VCaP (cell line): ENCODE results near the gene HAPLN3.
A peak's percentile ranks its signal among the peaks of the same experiment; 100 is the strongest.

Experiments
- H3K27ac ChIP-seq: fragments of 450-650 bp; 2 replicates; pipeline ENCODE4 v1.5.1; 2017
- CTCF ChIP-seq: fragments of 450-650 bp; conservative IDR thresholded peaks from 2 replicates; pipeline ENCODE4 v1.5.1; 2017; ENCODE audit warnings: mild to moderate bottlenecking, moderate library complexity

The HAPLN3 gene

DNA sequence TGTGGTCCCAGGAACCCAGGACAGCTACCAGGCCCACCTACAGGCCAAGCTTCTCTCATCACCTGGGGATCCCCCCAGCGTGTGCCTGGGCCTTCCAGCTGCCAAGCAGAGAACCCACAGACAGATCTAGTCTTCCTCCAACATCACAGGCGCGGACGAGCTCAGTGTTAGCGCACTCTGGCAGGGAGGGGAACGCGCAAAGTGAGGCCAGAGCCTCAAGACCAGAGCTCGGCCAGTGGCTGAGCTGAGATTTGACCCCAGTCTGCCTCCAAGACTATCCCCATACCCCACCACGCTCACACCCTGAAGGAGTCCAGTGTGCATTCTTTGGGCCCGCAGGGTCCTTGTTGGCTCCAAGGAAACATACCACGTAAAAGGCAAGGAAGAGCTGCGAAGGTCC lies 12.8 kb upstream of the HAPLN3 start:
- H3K27ac ChIP-seq = no peak overlapping the region
- TF ChIP-seq CTCF = no peak

GRCh38 chr15:88907111-88907510 lies 11.8 kb upstream of the HAPLN3 start:
- no peak for TF ChIP-seq CTCF
- H3K27ac ChIP-seq = no peak overlapping the region

- H3K27ac ChIP-seq = no peak overlapping the region
- no peak for TF ChIP-seq CTCF
These were observed 11.2 kb upstream of the HAPLN3 start for GRCh38 chr15:88906551-88906950.

GRCh38 chr15:88906130-88906529 lies 10.8 kb upstream of the HAPLN3 start:
- no peak for TF ChIP-seq CTCF
- no peak overlapping the region for H3K27ac ChIP-seq

- TF ChIP-seq CTCF = no peak
- peak overlapping the region; percentile 21 for H3K27ac ChIP-seq
These were observed 10.2 kb upstream of the HAPLN3 start for GRCh38 chr15:88905576-88905975.

DNA sequence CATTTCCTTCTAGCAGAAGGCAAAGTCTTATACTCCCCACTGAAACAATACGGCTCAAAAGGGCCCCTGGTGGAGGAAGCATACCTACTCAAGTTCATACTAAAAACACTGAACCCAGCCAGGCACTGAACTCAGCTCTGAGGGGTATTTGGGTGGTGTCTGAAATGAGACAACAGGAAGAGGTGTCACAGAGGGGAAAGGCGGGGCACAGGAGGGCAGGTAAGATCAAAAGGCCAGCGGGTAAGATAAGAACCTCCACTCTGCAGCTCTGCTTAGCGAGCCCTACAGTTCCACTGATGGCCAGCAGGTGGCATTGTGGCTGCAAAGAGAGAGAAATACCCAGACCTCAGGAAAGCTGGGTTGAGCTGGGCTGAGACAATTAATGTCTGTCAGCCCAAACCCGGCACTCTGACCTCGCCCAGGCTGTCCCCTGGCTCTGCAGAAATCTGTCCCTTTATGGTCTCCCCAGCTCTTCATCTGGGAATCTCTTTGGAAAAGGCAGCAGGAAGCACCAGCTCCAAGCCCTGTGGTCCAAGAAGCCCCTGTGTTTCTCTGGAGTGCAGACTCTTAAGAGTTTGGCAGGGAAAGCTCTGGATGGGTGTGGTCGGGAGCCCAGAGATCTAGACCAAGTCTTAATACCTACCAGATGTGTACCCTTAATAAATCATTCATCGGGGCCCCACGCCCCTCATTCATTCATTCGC lies 9.4 kb upstream of the HAPLN3 start:
- peak overlapping the region; percentile 21 for H3K27ac ChIP-seq

DNA sequence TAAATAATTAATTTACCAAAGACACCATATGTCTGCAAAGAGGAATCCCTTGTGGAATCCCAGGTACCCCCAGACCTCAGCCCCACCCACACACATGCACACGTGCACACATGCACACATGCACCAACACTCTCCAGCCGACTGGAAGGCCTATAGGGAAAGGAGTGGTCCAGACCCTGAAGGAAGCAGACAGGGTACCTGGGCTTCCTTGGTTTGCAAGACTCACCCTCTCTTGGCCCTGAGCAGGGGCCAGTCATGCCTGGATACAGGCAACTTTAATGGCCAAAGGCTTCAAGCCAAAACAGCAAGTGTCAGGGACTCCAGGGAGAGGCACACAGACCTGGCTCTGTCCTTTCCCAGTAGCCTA lies 8.9 kb upstream of the HAPLN3 start:
- no peak overlapping the region for H3K27ac ChIP-seq
- no peak for TF ChIP-seq CTCF

More for the DNA sequence above, 9.4 kb upstream of the HAPLN3 start:
- peak; percentile 100 for TF ChIP-seq CTCF
